ENCODE data around the gene TOM1L2. TPM values are rescaled to one million over a fixed set of nuclear protein-coding genes. Genes with fewer than 3 reads are reported as not detected.
"Not testable (repeated sequence)": the region's sequence is repeated elsewhere in the genome, so short reads cannot be mapped to it uniquely, and the experiment has no call there.

Gene TOM1L2
- total RNA-seq, 1 donor from 2014 or later: 4.3 TPM

DNA sequence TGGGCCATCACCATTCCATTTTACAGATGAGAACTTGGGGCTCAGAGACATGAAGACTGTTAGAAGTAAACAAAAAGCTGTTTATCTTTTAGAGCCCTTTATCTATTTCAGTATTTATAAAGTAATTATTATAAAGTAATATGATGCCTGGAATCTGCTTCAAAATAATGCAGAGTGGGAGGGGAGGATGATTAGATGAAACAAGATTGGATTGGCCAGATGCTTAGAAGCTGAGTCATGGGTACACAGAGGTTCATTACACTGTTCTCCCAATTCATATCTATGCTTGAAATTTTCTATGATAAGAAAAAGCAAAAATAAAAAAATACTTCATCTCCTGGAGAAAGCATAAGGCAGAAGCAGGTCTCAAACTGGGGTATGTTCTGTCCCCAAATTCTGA is 29.4 kb downstream of the TOM1L2 start:
- no peaks in the 10 kb centered on the region for H3K9me3 Mint-ChIP-seq
- Histone ChIP-seq H3K79me2 (ENCODE audit: low read depth) (no peaks in the 10 kb centered on the region), H3K27me3 (no peaks in the 10 kb centered on the region), H3K27ac (no peak overlapping the region), H3K9ac (no peak overlapping the region), H3F3A (ENCODE audit: low read depth) (peaks cover 5% of the 10 kb centered on the region), H2AFZ (replicated peaks) (no peak overlapping the region), H3K9me3 (ENCODE audit: low read depth) (no peaks in the 10 kb centered on the region), H3K36me3 (no peaks in the 10 kb centered on the region), H3K4me3 (no peak overlapping the region), H4K20me1 (ENCODE audit: low read depth) (no peaks in the 10 kb centered on the region), H3K4me1 (peaks cover 15% of the 10 kb centered on the region), H3K4me2 (peak overlapping the region; percentile 28)
- H3K4me1 Mint-ChIP-seq: peaks cover 59% of the 10 kb centered on the region
- H3K4me3 Mint-ChIP-seq: no peak overlapping the region
- TF ChIP-seq EZH2phosphoT487 (IDR thresholded peaks at IDR 0.05) (no peak), EZH2 (IDR thresholded peaks at IDR 0.05) (no peak)
- TF ChIP-seq, protein P1, sequence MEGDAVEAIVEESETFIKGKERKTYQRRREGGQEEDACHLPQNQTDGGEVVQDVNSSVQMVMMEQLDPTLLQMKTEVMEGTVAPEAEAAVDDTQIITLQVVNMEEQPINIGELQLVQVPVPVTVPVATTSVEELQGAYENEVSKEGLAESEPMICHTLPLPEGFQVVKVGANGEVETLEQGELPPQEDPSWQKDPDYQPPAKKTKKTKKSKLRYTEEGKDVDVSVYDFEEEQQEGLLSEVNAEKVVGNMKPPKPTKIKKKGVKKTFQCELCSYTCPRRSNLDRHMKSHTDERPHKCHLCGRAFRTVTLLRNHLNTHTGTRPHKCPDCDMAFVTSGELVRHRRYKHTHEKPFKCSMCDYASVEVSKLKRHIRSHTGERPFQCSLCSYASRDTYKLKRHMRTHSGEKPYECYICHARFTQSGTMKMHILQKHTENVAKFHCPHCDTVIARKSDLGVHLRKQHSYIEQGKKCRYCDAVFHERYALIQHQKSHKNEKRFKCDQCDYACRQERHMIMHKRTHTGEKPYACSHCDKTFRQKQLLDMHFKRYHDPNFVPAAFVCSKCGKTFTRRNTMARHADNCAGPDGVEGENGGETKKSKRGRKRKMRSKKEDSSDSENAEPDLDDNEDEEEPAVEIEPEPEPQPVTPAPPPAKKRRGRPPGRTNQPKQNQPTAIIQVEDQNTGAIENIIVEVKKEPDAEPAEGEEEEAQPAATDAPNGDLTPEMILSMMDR (IDR thresholded peaks at IDR 0.05): no peak
- H3K27me3 Mint-ChIP-seq (ENCODE audit: insufficient read depth, low read depth): peaks cover under 1% of the 10 kb centered on the region
- H3K36me3 Mint-ChIP-seq: no peaks in the 10 kb centered on the region
- no peak for DNase-seq (ENCODE audit: low spot score)
- H3K27ac Mint-ChIP-seq: no peak overlapping the region

DNA sequence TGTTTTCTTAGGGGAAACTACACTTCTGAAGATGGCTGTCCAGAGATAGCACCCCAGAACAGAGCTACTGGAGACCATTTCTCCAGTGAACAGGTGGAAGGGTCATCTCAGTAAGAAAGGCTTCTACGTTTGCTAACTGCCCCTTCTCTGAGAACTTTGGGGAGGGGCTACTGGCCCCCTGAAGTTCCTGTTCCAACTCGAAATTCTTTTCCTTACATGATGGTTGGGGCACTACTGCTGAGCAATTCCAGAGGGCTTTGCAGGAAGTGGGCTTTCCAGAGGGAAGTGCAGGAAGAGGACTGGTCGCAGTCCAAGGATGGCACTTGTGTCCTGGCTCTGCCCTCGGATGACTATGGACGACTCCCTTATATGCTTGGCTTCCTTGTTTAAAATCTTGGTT is 31.2 kb downstream of the TOM1L2 start:
- TF ChIP-seq EZH2phosphoT487 (IDR thresholded peaks at IDR 0.05) (no peak), EZH2 (IDR thresholded peaks at IDR 0.05) (no peak)
- TF ChIP-seq, protein P1 (IDR thresholded peaks at IDR 0.05): no peak
- H4K20me1 ChIP-seq (ENCODE audit: low read depth): no peaks in the 10 kb centered on the region
- no peak overlapping the region for H2AFZ ChIP-seq (replicated peaks)
- H3K4me2 ChIP-seq: no peak overlapping the region
- H3K79me2 ChIP-seq (ENCODE audit: low read depth): no peaks in the 10 kb centered on the region
- H3F3A ChIP-seq (ENCODE audit: low read depth): peaks cover 5% of the 10 kb centered on the region
- Mint-ChIP-seq H3K4me1 (peaks cover 69% of the 10 kb centered on the region), H3K4me3 (no peak overlapping the region), H3K27ac (no peak overlapping the region), H3K9me3 (no peaks in the 10 kb centered on the region), H3K36me3 (no peaks in the 10 kb centered on the region), H3K27me3 (ENCODE audit: insufficient read depth, low read depth) (peaks cover 7% of the 10 kb centered on the region)
- no peak for DNase-seq (ENCODE audit: low spot score)
- H3K9me3 ChIP-seq (ENCODE audit: low read depth): no peaks in the 10 kb centered on the region
- peaks cover 26% of the 10 kb centered on the region for H3K4me1 ChIP-seq
- H3K27me3 ChIP-seq: no peaks in the 10 kb centered on the region
- H3K4me3 ChIP-seq: no peak overlapping the region
- no peaks in the 10 kb centered on the region for H3K36me3 ChIP-seq
- no peak overlapping the region for H3K9ac ChIP-seq
- no peak overlapping the region for H3K27ac ChIP-seq

DNA sequence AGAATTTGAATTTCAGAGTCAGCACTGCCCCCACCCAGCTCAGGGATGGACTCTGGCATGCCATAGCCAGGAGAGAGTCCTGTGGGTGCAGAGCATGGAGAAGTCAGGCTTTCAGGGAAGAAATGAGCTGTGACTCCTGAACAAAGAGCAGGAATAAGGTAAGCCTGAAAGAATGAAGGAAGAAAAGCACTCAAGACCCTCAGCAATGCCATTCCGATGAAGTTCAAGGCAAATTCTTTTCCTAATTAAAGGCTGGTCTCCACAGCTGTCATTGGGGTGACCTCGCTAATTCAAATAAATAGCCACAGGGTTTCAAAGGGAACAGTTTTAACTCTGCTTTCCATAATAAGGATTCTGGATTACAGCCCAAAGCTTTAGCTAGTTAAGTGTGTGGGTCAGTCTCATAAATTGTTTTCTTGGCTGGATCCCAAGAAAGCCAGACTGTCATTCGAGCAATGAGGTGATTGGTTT is 31.7 kb downstream of the TOM1L2 start:
- H3K9me3 Mint-ChIP-seq: no peaks in the 10 kb centered on the region
- no peak for DNase-seq (ENCODE audit: low spot score)
- H3K4me2 ChIP-seq: no peak overlapping the region
- TF ChIP-seq, protein P1 (IDR thresholded peaks at IDR 0.05): no peak
- TF ChIP-seq EZH2phosphoT487 (IDR thresholded peaks at IDR 0.05) (no peak), EZH2 (IDR thresholded peaks at IDR 0.05) (no peak)
- H3K27me3 ChIP-seq: no peaks in the 10 kb centered on the region
- H3K79me2 ChIP-seq (ENCODE audit: low read depth): no peaks in the 10 kb centered on the region
- H3K9me3 ChIP-seq (ENCODE audit: low read depth): no peaks in the 10 kb centered on the region
- peaks cover 7% of the 10 kb centered on the region for H3K27me3 Mint-ChIP-seq (ENCODE audit: insufficient read depth, low read depth)
- no peak overlapping the region for H3K27ac Mint-ChIP-seq
- H3K9ac ChIP-seq: no peak overlapping the region
- H2AFZ ChIP-seq (replicated peaks): no peak overlapping the region
- H3K36me3 ChIP-seq: no peaks in the 10 kb centered on the region
- peaks cover 26% of the 10 kb centered on the region for H3K4me1 ChIP-seq
- no peak overlapping the region for H3K4me3 ChIP-seq
- H3K4me1 Mint-ChIP-seq: peaks cover 74% of the 10 kb centered on the region
- no peaks in the 10 kb centered on the region for H3K36me3 Mint-ChIP-seq
- H4K20me1 ChIP-seq (ENCODE audit: low read depth): no peaks in the 10 kb centered on the region
- H3F3A ChIP-seq (ENCODE audit: low read depth): peaks cover 5% of the 10 kb centered on the region
- no peak overlapping the region for H3K27ac ChIP-seq
- peak overlapping the region; percentile 40 for H3K4me3 Mint-ChIP-seq

DNA sequence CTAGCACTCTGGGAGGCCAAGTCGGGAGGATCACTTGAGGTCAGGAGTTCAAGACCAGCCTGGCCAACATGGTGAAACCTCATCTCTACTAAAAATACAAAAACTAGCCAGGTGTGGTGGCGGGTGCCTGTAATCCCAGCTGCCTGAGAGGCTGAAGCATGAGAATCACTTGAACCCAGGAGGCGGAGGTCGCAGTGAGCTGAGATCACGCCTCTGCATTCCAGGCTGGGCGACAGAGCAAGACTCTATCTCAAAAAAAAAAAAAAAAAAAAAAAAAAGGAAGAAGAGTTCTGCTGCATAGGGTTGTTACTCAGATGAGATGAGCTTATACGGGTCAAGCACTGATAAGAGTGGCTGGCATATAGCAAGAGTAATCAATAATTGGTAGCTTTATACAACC is 32.3 kb downstream of the TOM1L2 start:
- not testable (repeated sequence) for H3K27me3 Mint-ChIP-seq (ENCODE audit: insufficient read depth, low read depth); H3K36me3 Mint-ChIP-seq; H2AFZ ChIP-seq (replicated peaks); H3K9ac ChIP-seq; H3K27ac ChIP-seq; H3K27me3 ChIP-seq; H3K27ac Mint-ChIP-seq; H3K4me2 ChIP-seq; H3F3A ChIP-seq (ENCODE audit: low read depth); H3K9me3 ChIP-seq (ENCODE audit: low read depth); H3K9me3 Mint-ChIP-seq; H3K4me3 Mint-ChIP-seq; H3K36me3 ChIP-seq; H3K4me3 ChIP-seq; H3K79me2 ChIP-seq (ENCODE audit: low read depth); H4K20me1 ChIP-seq (ENCODE audit: low read depth); DNase-seq (ENCODE audit: low spot score)
- peaks cover 79% of the 10 kb centered on the region for H3K4me1 Mint-ChIP-seq
- H3K4me1 ChIP-seq: peaks cover 26% of the 10 kb centered on the region
